GM08714 (cell line): ENCODE measurements around the gene FAAH.

Source experiments
- H3K4me3 ChIP-seq: fragments of 200-500 bp; sonication (Bioruptor generic); 2 replicates; pipeline ENCODE4 v1.5.1; 2014; ENCODE audit warnings: mild to moderate bottlenecking, low read length, inconsistent platforms
- ZNF274 ChIP-seq: IDR thresholded peaks from 2 replicates; pipeline ENCODE4 v1.6.1; 2012; ENCODE audit warnings: mild to moderate bottlenecking, low read depth, low read length

Gene FAAH

GRCh38 chr1:46408356-46409062, 14.4 kb downstream of the FAAH start:
- TF ChIP-seq ZNF274: no peak
- no peak overlapping the region for H3K4me3 ChIP-seq

GRCh38 chr1:46409063-46409372, 14.9 kb downstream of the FAAH start:
- no peak overlapping the region for H3K4me3 ChIP-seq
- TF ChIP-seq ZNF274: no peak

GRCh38 chr1:46410156-46411009, 16.3 kb downstream of the FAAH start:
- TF ChIP-seq ZNF274: no peak
- no peak overlapping the region for H3K4me3 ChIP-seq

GRCh38 chr1:46411010-46411405, 16.9 kb downstream of the FAAH start:
- TF ChIP-seq ZNF274: no peak
- no peak overlapping the region for H3K4me3 ChIP-seq

- no peak overlapping the region for H3K4me3 ChIP-seq
- no peak for TF ChIP-seq ZNF274
These were observed 17.7 kb downstream of the FAAH start for GRCh38 chr1:46411601-46412341.

- no peak for TF ChIP-seq ZNF274
- H3K4me3 ChIP-seq: no peak overlapping the region
These were observed 18.9 kb downstream of the FAAH start for GRCh38 chr1:46412893-46413595.

- no peak overlapping the region for H3K4me3 ChIP-seq
- no peak for TF ChIP-seq ZNF274
These were observed 19.5 kb downstream of the FAAH start for GRCh38 chr1:46413596-46413985.

GRCh38 chr1:46415514-46415913, 21.4 kb downstream of the FAAH start:
- H3K4me3 ChIP-seq: no peak overlapping the region
- no peak for TF ChIP-seq ZNF274

GRCh38 chr1:46418976-46419375, 24.9 kb downstream of the FAAH start:
- TF ChIP-seq ZNF274: no peak

GRCh38 chr1:46420533-46420915, 26.4 kb downstream of the FAAH start:
- no peak for TF ChIP-seq ZNF274

More at GRCh38 chr1:46418976-46419375, 24.9 kb downstream of the FAAH start:
- H3K4me3 ChIP-seq: no peak overlapping the region

GRCh38 chr1:46421739-46422138, 27.6 kb downstream of the FAAH start:
- no peak for TF ChIP-seq ZNF274

More at GRCh38 chr1:46420533-46420915, 26.4 kb downstream of the FAAH start:
- H3K4me3 ChIP-seq: no peak overlapping the region

GRCh38 chr1:46422261-46422871, 28.2 kb downstream of the FAAH start:
- TF ChIP-seq ZNF274: no peak
- no peak overlapping the region for H3K4me3 ChIP-seq

More at GRCh38 chr1:46421739-46422138, 27.6 kb downstream of the FAAH start:
- H3K4me3 ChIP-seq: no peak overlapping the region

GRCh38 chr1:46423574-46424240, 29.6 kb downstream of the FAAH start:
- no peak overlapping the region for H3K4me3 ChIP-seq
- TF ChIP-seq ZNF274: no peak
